ENCODE results near the gene RNF186.

- TF ChIP-seq CTCF (IDR thresholded peaks at IDR 0.05) (no peak), POLR2A (IDR thresholded peaks at IDR 0.05) (no peak), EP300 (IDR thresholded peaks at IDR 0.05) (no peak)
Observed at GRCh38 chr1:19824036-19824435, 9.0 kb upstream of the RNF186 start.

Data from tibial nerve (tissue), 4 donors.